Kidney glomerular epithelial cell (primary cell): ENCODE results near the gene SPACA4.

Source experiments
- DNase-seq: peaks from one replicate; lab custom pipeline; 2025; lab: John Stamatoyannopoulos, UW

SPACA4 gene

DNA sequence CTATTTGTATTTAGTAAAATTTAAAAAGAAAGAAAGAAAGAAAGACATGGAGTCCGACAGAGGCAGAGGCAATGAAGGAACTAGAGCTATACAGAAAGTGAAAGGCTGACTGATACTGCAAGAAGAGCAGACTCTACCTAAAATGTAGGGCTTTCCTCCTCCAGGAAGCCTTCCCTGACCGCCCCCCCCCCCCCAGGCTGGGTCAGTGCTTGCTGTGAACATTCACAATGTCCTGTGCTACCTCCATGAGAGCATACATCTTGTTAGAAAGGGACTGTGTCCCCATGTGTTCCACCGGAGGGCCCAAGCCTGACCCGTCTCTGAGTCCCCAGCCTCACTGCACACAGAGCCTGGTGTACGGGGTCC is 45.1 kb downstream of the SPACA4 start:
- DNase-seq = no peak

DNA sequence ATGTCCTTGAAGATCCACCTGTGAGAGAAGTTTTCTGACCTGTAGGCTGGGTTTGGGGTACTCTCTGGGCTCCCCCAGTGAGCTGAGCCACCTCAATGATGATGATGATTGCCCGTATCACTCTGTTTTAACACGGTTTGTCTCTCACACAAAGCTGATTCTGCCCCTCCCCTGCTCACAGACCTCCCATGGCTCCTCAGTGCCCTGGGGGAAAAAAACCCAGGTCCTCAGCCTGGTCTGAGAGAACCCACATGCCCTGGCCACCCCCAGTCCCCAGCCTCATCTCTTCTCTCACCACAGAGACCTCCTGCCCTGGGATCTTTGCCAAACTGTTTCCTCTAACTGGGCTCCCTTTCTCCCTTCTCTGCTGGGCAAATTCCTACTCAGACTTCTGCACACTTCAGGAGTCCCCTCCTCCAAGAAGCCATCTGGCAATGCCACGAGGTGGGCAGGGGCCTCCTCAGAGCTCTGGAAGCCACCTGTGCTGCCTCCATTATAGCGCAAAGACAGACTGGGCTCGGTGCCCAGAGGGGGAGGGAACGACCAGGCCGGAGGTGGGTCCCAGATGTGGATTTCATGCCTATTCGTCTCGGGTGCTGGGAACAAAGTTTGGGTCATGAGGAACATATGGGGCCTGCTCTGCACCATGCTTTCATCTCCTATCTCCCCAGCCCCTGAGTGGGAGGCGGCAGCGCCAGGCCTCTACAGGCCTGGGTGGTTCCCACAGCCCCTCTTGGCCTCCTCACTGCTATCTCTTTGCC is 47.9 kb downstream of the SPACA4 start:
- DNase-seq = no peak

DNA sequence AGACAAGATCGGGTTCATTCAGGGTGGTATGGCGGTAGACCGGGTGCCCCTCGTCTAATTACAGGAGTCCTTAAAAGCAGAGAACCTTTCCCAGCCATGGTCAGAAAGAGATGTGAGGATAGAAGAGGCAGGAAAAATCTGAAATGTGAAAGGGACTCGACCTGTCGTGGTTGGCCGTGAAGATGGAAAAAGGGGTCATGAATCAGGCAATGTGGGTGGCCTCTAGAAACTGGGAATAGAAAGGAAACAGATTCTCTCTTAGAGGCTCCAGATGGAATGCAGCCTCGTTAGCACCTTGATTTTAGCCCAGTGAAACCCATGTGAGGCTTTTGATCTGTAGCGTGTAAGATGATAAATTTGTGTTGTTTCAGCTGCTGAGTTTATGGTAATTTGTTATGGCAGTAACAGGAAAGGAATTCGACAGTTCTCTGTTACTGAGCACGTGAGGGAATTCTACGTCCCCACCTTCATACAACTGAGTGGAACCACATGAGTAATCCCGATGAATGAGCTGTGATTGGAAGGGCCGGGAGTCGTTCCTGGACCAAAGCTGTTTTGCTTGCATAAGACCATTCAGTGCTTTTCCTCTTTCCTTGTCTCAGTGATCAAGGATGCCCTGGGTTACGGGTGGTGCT is 50.4 kb downstream of the SPACA4 start:
- DNase-seq = peak; percentile 31
